Right cardiac atrium (tissue), 5 donors: Measurements from ENCODE around the gene RIPPLY3. TPM values are rescaled to one million over a fixed set of nuclear protein-coding genes. Genes with fewer than 3 reads are reported as not detected.
"Not testable (repeated sequence)": the region's sequence is repeated elsewhere in the genome, so short reads cannot be mapped to it uniquely, and the experiment has no call there.

ENCODE experiments used
- ATAC-seq, 2 donors: fragments of 200-7000 bp; cut with Tn5 transposase; one replicate each; pipeline versions ENCODE4 v1.8.0 to v1.9.1; 2020; ENCODE audit warnings: moderate library complexity in 2 of 2, mild to moderate bottlenecking in 1 of 2
- DNase-seq, 3 donors: peaks; one replicate each; pipeline ENCODE4 v3.0.0-alpha.2; 2020
- H3K27ac ChIP-seq: one replicate; pipeline ENCODE4 v1.5.1; 2013; ENCODE audit warnings: mild to moderate bottlenecking, low read length, control low read depth, moderate library complexity
- H3K27me3 ChIP-seq: one replicate; pipeline ENCODE4 v1.6.1; 2013; ENCODE audit not compliant: control insufficient read depth, insufficient read depth
- H3K4me1 ChIP-seq: one replicate; pipeline ENCODE4 v1.6.1; 2013; ENCODE audit warnings: low read length; ENCODE audit not compliant: control insufficient read depth, insufficient read depth
- H3K4me3 ChIP-seq: one replicate; pipeline ENCODE4 v1.5.1; 2013; ENCODE audit warnings: low read length, control low read depth
- H3K9me3 ChIP-seq: one replicate; pipeline ENCODE4 v1.6.1; 2013; ENCODE audit warnings: low read length; ENCODE audit not compliant: control insufficient read depth
- WGBS: extraction: QIAGEN DNeasy Blood & Tissue Kit; methylation state at CpG from one replicate; pipeline ENCODE4 v1.1.7; 2013; 5-methylcytosine and 5-hydroxymethylcytosine counted together
- intact Hi-C, 4 donors: fragments of 100-400 bp; cut with DNase I; formaldehyde crosslinking; loops; one replicate each; pipeline versions ENCODE4 v1.11.0 to v1.14.0; 2022 to 2023
- polyA plus RNA-seq: library from polyadenylated mRNA; stranded (reverse); fragments of 200-250 nt; gene quantifications from one replicate; pipeline ENCODE4 v1.2.3, GENCODE V29; 2013
- total RNA-seq, 4 donors: library from RNA; stranded (reverse); fragmentation: NEBNext Ultra II Directional; extraction: Animal tissue kit (Norgen Biotek cat#: 25700); gene quantifications; one replicate each; pipeline ENCODE4 v1.2.1, GENCODE V29; 2021
- donor health status: healthy with polysubstance abuse.
- donor health status: DM: no; HTN: yes; CAD: no.
- donor health status: DM: no; HTN: no; CAD: no.
- donor health status: DM: no; HTN: yes; CAD: no; lungs with severe emphysema.
- donor health status: DM: yes; HTN: yes; CAD: no.

RIPPLY3 gene
- total and polyA plus RNA-seq, 5 donors, result not detected

- intact Hi-C loops, result no loop called here
- H3K27me3 ChIP-seq, result no peaks in the 10 kb centered on the region
- H3K9me3 ChIP-seq, result no peaks in the 10 kb centered on the region
- DNase-seq, result no peak
- H3K4me1 ChIP-seq, result no peaks in the 10 kb centered on the region
- H3K4me3 ChIP-seq, result no peak overlapping the region
- no peak overlapping the region for H3K27ac ChIP-seq
- 61% methylated on average over 6 of the region's 6 CpGs for WGBS
- ATAC-seq, result no peak
These were observed 24.4 kb upstream of the RIPPLY3 start for GRCh38 chr21:36981977-36982700.

- DNase-seq (no peak), ATAC-seq (no peak)
- H3K27me3 ChIP-seq, result no peaks in the 10 kb centered on the region
- H3K4me3 ChIP-seq, result no peak overlapping the region
- H3K4me1 ChIP-seq, result no peaks in the 10 kb centered on the region
- H3K27ac ChIP-seq, result no peak overlapping the region
- WGBS, result 74% methylated on average over 9 of the region's 9 CpGs
- intact Hi-C loops, result no loop called here
- no peaks in the 10 kb centered on the region for H3K9me3 ChIP-seq
These were observed 20.5 kb upstream of the RIPPLY3 start for GRCh38 chr21:36985751-36986594.

DNA sequence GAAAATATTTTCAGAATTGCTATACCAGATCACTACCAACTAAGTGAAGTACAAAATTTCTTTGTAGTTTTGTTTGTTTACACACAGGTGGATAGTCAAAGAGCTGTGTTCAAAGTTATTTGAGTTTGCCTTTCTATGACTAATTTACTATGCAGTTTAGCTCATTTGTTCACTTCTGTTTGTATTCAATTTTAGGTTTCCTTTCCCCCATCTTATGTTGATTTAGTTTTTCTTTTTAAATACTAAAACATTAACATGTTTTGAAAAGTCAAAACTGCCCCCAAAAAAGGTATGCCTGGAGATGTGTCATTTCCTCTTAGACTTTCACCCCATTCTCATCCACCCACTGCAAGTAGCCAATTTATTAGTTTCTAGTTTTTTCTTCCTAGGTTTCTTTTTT is 18.7 kb upstream of the RIPPLY3 start:
- Histone ChIP-seq H3K9me3 (no peaks in the 10 kb centered on the region), H3K27me3 (no peaks in the 10 kb centered on the region), H3K4me3 (no peak overlapping the region), H3K27ac (no peak overlapping the region), H3K4me1 (no peaks in the 10 kb centered on the region)
- intact Hi-C loops, result no loop called here
- DNase-seq (no peak), ATAC-seq (no peak)

DNA sequence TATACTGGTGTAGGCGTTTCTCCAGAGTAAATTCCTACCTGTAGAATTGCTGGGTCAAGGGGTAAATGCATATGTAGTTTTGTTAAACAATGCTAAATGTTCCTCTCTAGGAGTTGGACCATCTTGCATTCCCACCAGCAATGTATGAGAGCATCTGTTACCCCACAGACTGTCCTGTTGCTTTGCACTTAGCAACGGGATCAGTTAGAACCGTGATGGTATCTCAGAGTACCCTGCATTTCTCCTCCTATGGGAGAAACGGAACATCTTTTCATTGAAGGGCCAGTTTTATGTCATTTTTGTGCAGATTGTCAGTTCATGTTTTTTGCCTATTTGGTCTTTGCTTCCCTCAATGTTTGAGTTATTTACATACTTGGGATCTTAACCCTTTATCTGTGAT is 18.0 kb upstream of the RIPPLY3 start:
- intact Hi-C loops, result no loop called here
- H3K27ac ChIP-seq, result no peak overlapping the region
- H3K27me3 ChIP-seq, result no peaks in the 10 kb centered on the region
- DNase-seq (no peak), ATAC-seq (no peak)
- WGBS, result 78% methylated on average over 4 of the region's 4 CpGs
- H3K4me1 ChIP-seq, result no peaks in the 10 kb centered on the region
- no peaks in the 10 kb centered on the region for H3K9me3 ChIP-seq
- no peak overlapping the region for H3K4me3 ChIP-seq

GRCh38 chr21:36989199-36989698 is 17.3 kb upstream of the RIPPLY3 start:
- Histone ChIP-seq H3K4me3 (peak overlapping the region; percentile 43), H3K27ac (peak overlapping the region; percentile 97)
- DNase-seq, intact Hi-C loops, H3K9me3 ChIP-seq, H3K27me3 ChIP-seq, H3K4me1 ChIP-seq, ATAC-seq: not testable (repeated sequence)
- 39% methylated on average over 22 of the region's 22 CpGs for WGBS

- 3% methylated on average over 97 of the region's 97 CpGs for WGBS
- Histone ChIP-seq H3K4me1 (no peaks in the 10 kb centered on the region), H3K27me3 (no peaks in the 10 kb centered on the region), H3K27ac (peak overlapping the region; percentile 97), H3K4me3 (peak overlapping the region; percentile 43), H3K9me3 (no peaks in the 10 kb centered on the region)
- peak; percentile 96 to 99 (median 98) for DNase-seq
- intact Hi-C loops, result no loop called here
- ATAC-seq, result peak; percentile 99
These were observed 16.6 kb upstream of the RIPPLY3 start for GRCh38 chr21:36989699-36990507.

DNA sequence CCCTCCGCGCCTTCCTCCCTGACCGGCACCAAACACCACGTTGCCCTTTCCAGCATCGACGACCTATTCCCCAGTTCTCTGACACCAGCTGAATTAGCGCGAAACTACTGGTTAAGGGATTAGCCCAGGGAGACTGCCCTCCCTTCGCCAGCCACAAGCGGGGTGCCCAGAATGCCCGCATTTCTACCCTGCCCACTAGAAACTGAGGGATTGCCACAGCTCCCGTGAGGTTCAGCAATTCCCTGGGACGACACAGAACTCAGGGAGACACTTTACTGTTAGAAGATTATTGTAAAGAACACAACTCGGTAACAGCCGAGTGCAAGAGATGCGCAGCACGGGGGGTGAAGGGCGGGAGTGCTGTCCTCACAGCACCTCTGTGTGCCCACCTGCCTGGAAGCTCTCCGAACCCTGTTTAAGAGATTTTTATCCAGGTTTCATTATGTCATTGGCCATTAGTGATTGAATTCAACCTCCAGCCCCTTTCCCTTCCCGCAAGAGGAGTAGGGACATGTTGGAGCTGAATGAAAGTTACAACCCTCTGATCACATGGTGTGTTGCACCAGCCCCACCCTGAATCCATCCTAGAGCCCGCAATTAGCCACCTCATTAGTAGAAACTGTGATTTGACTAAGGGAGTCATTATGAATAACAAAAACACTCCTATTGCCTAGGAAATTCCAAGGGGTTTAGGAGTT is 15.8 kb upstream of the RIPPLY3 start:
- Histone ChIP-seq H3K27ac (peak overlapping the region; percentile 40), H3K4me3 (peak overlapping the region; percentile 43), H3K4me1 (no peaks in the 10 kb centered on the region), H3K9me3 (no peaks in the 10 kb centered on the region), H3K27me3 (no peaks in the 10 kb centered on the region)
- ATAC-seq (no peak), DNase-seq (no peak)
- 61% methylated on average over 21 of the region's 21 CpGs for WGBS
- intact Hi-C loops, result no loop called here

GRCh38 chr21:36992671-36993070 is 13.8 kb upstream of the RIPPLY3 start:
- Histone ChIP-seq H3K4me3 (no peak overlapping the region), H3K27ac (no peak overlapping the region), H3K27me3 (no peaks in the 10 kb centered on the region), H3K9me3 (no peaks in the 10 kb centered on the region), H3K4me1 (no peaks in the 10 kb centered on the region)
- intact Hi-C loops, result no loop called here
- ATAC-seq (no peak), DNase-seq (no peak)
- WGBS, result 62% methylated on average over 7 of the region's 7 CpGs

GRCh38 chr21:36994501-36995158 is 11.9 kb upstream of the RIPPLY3 start:
- H3K4me3 ChIP-seq, result no peak overlapping the region
- intact Hi-C loops, result no loop called here
- WGBS, result 22% methylated on average over 38 of the region's 38 CpGs

GRCh38 chr21:36995285-36995684 is 11.2 kb upstream of the RIPPLY3 start:
- H3K27me3 ChIP-seq, H3K27ac ChIP-seq, H3K4me3 ChIP-seq, H3K9me3 ChIP-seq, H3K4me1 ChIP-seq, ATAC-seq, DNase-seq, intact Hi-C loops: not testable (repeated sequence)
- 93% methylated on average over 12 of the region's 12 CpGs for WGBS

More at GRCh38 chr21:36994501-36995158, 11.9 kb upstream of the RIPPLY3 start:
- H3K27ac ChIP-seq, result no peak overlapping the region
- H3K27me3 ChIP-seq, result no peaks in the 10 kb centered on the region
- DNase-seq (no peak), ATAC-seq (no peak)
- H3K9me3 ChIP-seq, result no peaks in the 10 kb centered on the region
- no peaks in the 10 kb centered on the region for H3K4me1 ChIP-seq
